ENCODE data around the gene LPGAT1. TPM values are rescaled to one million over a fixed set of nuclear protein-coding genes. Genes with fewer than 3 reads are reported as not detected.
A peak's percentile ranks its signal among the peaks of the same experiment; 100 is the strongest.

The LPGAT1 gene
- total and polyA plus RNA-seq, 2 donors from 2014 or later = 7.1 to 67.4 TPM

DNA sequence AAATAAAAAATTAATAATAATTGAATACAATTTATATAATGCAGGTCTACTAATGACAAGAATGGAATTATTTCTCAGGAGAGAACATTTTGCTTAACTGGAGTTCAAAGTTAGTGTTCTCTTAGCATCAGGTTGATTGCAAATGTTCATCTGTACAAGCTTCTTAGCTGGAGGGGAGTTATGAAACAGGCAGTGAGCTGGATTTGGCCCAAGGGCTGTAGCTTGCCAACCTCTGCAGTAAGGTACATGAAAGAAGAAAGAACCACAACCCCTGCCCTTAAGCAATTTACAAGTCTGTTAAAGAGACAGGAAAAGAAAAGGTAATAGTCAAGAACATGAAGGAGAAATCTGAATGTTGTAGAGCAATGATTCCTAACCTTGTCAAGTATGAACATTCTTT lies 17.0 kb downstream of the LPGAT1 start:
- Histone ChIP-seq H3K27me3 (ENCODE audit: control insufficient read depth, insufficient read depth, low read length) (no peaks in the 10 kb centered on the region), H3K9ac (ENCODE audit: low read length in 3 of 3) (no peak overlapping the region), H3K4me1 (ENCODE audit: control insufficient read depth in 2 of 3, insufficient read depth in 2 of 3, low read depth in 1 of 3, low read length in 3 of 3) (peaks cover 0 to 6% (median 0%) of the 10 kb centered on the region in 3 donors), H3K9me3 (ENCODE audit: control insufficient read depth in 2 of 3, insufficient read depth in 1 of 3, low read length in 3 of 3) (no peaks in the 10 kb centered on the region), H3K36me3 (ENCODE audit: control insufficient read depth in 2 of 3, insufficient read depth in 3 of 3, low read length in 3 of 3) (no peaks in the 10 kb centered on the region), H3K27ac (ENCODE audit: low read depth in 2 of 2, low read length in 2 of 2) (no peak overlapping the region), H3K4me3 (ENCODE audit: low read length in 3 of 3) (no peak overlapping the region)
- DNase-seq = no peak
- FAIRE-seq = peak; percentile 88
- intact Hi-C loops (cut with DNase I) = no loop called here
- TF ChIP-seq, protein P1, sequence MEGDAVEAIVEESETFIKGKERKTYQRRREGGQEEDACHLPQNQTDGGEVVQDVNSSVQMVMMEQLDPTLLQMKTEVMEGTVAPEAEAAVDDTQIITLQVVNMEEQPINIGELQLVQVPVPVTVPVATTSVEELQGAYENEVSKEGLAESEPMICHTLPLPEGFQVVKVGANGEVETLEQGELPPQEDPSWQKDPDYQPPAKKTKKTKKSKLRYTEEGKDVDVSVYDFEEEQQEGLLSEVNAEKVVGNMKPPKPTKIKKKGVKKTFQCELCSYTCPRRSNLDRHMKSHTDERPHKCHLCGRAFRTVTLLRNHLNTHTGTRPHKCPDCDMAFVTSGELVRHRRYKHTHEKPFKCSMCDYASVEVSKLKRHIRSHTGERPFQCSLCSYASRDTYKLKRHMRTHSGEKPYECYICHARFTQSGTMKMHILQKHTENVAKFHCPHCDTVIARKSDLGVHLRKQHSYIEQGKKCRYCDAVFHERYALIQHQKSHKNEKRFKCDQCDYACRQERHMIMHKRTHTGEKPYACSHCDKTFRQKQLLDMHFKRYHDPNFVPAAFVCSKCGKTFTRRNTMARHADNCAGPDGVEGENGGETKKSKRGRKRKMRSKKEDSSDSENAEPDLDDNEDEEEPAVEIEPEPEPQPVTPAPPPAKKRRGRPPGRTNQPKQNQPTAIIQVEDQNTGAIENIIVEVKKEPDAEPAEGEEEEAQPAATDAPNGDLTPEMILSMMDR (IDR thresholded peaks at IDR 0.05; ENCODE audit: borderline replicate concordance, extremely low read depth, insufficient read depth) = no peak

DNA sequence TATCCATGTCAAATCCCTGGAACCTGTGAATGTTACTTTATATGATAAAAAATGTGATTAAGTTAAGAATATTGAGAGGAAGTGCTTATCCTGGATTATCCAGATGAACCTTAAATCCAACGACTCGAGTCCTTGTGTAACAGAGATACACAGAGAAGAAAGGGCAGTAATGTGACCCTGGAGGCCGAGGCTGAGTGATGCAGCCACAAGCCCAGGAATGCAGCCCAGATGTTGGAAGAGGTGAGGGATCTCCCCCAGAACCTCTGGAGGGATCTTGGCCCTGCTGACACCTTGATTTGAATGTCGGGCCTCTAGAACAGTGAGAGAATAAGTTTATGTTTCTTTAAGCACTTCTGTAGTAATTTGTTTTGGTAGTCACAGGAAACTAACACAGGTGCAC lies 18.0 kb downstream of the LPGAT1 start:
- TF ChIP-seq, protein P1 (IDR thresholded peaks at IDR 0.05; ENCODE audit: borderline replicate concordance, extremely low read depth, insufficient read depth) = no peak
- H3K9ac ChIP-seq (ENCODE audit: low read length in 3 of 3) = no peak overlapping the region
- H3K4me1 ChIP-seq (ENCODE audit: control insufficient read depth in 2 of 3, insufficient read depth in 2 of 3, low read depth in 1 of 3, low read length in 3 of 3) = peaks cover 0 to 6% (median 0%) of the 10 kb centered on the region in 3 donors
- DNase-seq (no peak), FAIRE-seq (no peak)
- H3K9me3 ChIP-seq (ENCODE audit: control insufficient read depth in 2 of 3, insufficient read depth in 1 of 3, low read length in 3 of 3) = no peaks in the 10 kb centered on the region
- intact Hi-C loops (cut with DNase I) = no loop called here
- H3K27me3 ChIP-seq (ENCODE audit: control insufficient read depth, insufficient read depth, low read length) = no peaks in the 10 kb centered on the region
- no peaks in the 10 kb centered on the region for H3K36me3 ChIP-seq (ENCODE audit: control insufficient read depth in 2 of 3, insufficient read depth in 3 of 3, low read length in 3 of 3)
- H3K27ac ChIP-seq (ENCODE audit: low read depth in 2 of 2, low read length in 2 of 2) = no peak overlapping the region
- H3K4me3 ChIP-seq (ENCODE audit: low read length in 3 of 3) = no peak overlapping the region

DNA sequence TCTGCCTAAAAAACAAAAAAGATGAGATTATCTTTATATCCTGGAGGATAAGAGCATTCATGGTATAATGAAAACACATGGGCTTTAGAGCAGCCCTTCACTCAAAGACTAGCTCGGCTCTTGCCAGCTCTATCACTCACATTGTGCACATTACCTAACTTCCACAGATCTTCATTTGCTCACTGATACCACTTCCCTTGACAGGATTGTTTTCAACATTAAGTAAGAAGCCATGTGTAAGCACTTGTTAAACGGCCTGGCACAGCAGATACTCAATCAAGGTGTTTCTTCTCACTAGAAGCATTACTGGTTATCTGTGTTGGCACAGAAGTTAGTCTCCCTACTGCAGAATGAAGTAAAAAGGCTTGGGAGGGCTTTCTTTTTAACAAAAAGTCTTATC lies 18.7 kb downstream of the LPGAT1 start:
- H3K9ac ChIP-seq (ENCODE audit: low read length in 3 of 3) = no peak overlapping the region
- intact Hi-C loops (cut with DNase I) = no loop called here
- DNase-seq (no peak), FAIRE-seq (no peak)
- H3K27me3 ChIP-seq (ENCODE audit: control insufficient read depth, insufficient read depth, low read length) = no peaks in the 10 kb centered on the region
- H3K4me3 ChIP-seq (ENCODE audit: low read length in 3 of 3) = no peak overlapping the region
- no peaks in the 10 kb centered on the region for H3K36me3 ChIP-seq (ENCODE audit: control insufficient read depth in 2 of 3, insufficient read depth in 3 of 3, low read length in 3 of 3)
- H3K9me3 ChIP-seq (ENCODE audit: control insufficient read depth in 2 of 3, insufficient read depth in 1 of 3, low read length in 3 of 3) = no peaks in the 10 kb centered on the region
- TF ChIP-seq, protein P1 (IDR thresholded peaks at IDR 0.05; ENCODE audit: borderline replicate concordance, extremely low read depth, insufficient read depth) = no peak
- no peak overlapping the region for H3K27ac ChIP-seq (ENCODE audit: low read depth in 2 of 2, low read length in 2 of 2)
- H3K4me1 ChIP-seq (ENCODE audit: control insufficient read depth in 2 of 3, insufficient read depth in 2 of 3, low read depth in 1 of 3, low read length in 3 of 3) = peaks cover 0 to 6% (median 0%) of the 10 kb centered on the region in 3 donors

DNA sequence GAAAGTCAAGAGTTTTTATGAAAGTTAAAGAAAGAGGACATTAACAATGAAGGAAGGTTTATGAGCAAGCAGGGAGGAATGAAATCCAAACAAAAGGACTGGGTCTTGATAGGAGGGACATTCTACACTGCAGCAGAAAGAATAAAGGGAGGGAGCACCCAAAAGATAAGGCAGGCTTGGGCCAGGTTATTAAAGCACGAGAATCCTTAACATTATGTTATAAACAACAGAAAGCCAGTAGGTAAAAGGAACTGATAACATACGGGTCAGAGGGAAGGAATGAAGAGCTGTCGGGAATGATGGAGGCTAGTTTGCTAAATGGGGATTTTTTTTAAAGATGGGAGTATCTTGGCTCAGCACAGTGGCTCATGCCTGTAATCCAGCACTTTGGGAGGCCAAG lies 19.4 kb downstream of the LPGAT1 start:
- DNase-seq (no peak), FAIRE-seq (no peak)
- H3K27me3 ChIP-seq (ENCODE audit: control insufficient read depth, insufficient read depth, low read length) = no peaks in the 10 kb centered on the region
- no peaks in the 10 kb centered on the region for H3K9me3 ChIP-seq (ENCODE audit: control insufficient read depth in 2 of 3, insufficient read depth in 1 of 3, low read length in 3 of 3)
- intact Hi-C loops (cut with DNase I) = no loop called here
- no peak overlapping the region for H3K27ac ChIP-seq (ENCODE audit: low read depth in 2 of 2, low read length in 2 of 2)
- H3K36me3 ChIP-seq (ENCODE audit: control insufficient read depth in 2 of 3, insufficient read depth in 3 of 3, low read length in 3 of 3) = peaks cover 0 to 2% (median 0%) of the 10 kb centered on the region in 3 donors
- H3K9ac ChIP-seq (ENCODE audit: low read length in 3 of 3) = no peak overlapping the region
- peaks cover 0 to 6% (median 0%) of the 10 kb centered on the region in 3 donors for H3K4me1 ChIP-seq (ENCODE audit: control insufficient read depth in 2 of 3, insufficient read depth in 2 of 3, low read depth in 1 of 3, low read length in 3 of 3)
- TF ChIP-seq, protein P1 (IDR thresholded peaks at IDR 0.05; ENCODE audit: borderline replicate concordance, extremely low read depth, insufficient read depth) = no peak
- no peak overlapping the region for H3K4me3 ChIP-seq (ENCODE audit: low read length in 3 of 3)
